GM19324 (cell line): ENCODE measurements around the gene UBC.
A peak's percentile ranks its signal among the peaks of the same experiment; 100 is the strongest.

ENCODE experiments used
- ATAC-seq: cut with Tn5 transposase; IDR thresholded peaks from one replicate; pipeline ENCODE4 v1.9.1; 2021; ENCODE audit warnings: mild to moderate bottlenecking, moderate library complexity; ENCODE audit not compliant: unreplicated experiment, low FRiP score

Gene UBC

GRCh38 chr12:124867401-124867930, 47.0 kb downstream of the UBC start:
- no peak for ATAC-seq

GRCh38 chr12:124866883-124867400, 47.5 kb downstream of the UBC start:
- ATAC-seq: no peak

DNA sequence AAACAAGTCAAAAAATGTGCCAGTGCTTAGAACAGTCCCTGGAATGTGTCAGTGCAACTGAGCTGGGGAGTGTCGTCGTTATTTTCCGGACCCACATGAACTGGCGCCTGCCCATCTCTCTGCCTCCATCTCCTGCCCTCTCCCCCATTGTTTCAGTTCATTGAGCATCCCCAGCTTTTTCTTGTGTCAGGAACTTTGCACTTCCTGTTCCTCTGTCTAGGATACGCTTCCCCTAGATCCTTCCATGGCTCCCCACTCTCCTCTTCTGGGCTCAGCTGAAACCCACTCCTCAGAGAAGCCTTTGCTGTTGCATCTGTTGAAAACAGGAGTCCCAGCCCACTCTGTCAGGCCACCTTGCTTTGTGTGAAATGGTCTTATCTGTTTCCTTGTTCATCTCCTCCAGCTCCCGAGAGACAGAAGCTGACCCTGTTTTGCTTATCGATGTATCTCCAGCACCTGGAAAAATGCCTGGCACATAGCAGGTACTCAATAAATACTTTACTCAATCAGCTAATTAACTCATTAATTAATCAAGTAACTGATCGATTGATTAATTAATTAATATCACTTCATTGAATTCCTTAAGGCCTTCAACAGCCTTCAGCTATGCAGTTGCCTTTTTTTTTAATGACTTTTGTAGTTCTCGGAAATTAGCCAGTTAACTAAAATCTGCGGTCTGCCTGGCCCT, 48.1 kb downstream of the UBC start:
- no peak for ATAC-seq

GRCh38 chr12:124865728-124866127, 48.7 kb downstream of the UBC start:
- no peak for ATAC-seq

GRCh38 chr12:124864326-124864752, 50.1 kb downstream of the UBC start:
- no peak for ATAC-seq

DNA sequence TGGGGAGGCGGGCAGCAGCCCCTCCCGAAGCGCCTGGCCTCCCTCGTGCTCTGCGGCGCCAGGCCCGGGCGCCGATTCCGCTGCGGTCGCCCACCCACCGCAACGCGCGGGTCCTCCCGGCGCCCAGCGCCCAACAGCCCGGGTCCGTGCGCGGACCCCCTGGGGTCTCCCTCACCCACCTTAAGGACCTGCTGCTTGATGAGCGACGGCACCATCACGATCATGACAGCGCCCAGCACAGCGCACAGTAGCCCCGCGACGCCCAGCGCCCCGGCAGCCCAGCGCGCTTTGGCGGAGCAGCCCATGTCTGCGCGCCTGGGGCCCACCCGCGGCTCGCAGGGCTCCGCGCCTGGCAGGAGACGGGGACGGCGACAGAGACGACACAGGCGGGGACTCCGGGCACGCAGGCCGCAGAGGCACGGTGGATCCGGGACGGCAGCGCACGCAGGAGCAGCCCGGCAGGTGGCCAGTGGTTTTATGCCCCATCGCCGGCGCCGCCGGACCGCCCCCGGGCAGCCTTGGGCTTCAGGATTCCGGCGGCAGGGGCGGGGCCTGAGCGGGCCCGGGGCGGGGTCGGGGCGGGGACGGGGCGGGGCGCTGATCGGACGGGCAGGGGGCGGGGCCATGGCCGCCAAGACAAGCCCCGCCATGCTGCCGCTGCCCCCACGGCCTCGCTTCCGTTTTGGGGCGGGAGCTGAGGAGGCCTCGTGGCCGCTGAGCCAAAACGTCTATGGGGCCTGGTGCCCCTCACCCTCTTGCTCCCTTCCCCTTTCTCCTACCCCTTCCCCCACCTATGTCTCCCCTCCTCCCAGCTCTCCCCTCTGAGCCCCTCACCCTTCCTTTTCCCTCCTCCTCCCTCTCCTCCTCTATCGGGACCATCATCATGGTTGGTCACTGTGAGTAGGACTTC, 50.8 kb downstream of the UBC start, which contains the start of gene SCARB1:
SCARB1 (minus strand) TSS at position 449 of the 910 bp plus-strand sequence; CDS start at position 305, 144 bp downstream.
- peak; percentile 81 for ATAC-seq

DNA sequence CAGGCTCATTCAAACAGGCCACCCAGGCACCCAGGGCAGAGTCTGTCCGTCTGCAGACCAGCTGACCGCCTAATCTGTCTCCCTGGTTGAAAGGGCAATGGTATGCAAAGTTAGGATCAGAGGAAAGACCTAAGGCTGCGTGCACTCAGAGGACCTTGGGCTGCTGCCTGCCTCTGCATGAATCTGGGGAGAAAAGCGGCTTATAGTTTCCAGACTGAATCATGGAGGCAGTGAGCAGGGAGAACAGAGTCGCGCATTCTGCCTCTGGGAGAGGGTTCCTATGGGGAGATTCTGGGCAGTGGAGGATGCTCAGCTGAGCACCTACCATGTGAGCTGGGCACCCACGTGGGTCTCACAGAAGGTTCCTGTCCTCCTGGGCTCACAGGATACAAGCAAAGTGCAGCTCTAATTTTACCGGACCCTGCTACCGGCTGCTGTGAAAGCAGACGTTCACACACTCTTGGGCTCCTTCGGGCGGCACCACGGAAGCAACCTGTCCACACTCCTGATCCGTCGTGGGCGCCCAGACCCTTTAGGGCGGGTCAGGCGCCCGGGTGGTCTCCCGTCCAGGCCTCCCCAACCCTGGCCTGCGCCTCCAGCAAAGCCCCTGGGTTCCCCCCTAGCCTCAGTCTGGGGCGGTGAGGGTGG, 51.6 kb downstream of the UBC start:
- peak; percentile 21 for ATAC-seq

DNA sequence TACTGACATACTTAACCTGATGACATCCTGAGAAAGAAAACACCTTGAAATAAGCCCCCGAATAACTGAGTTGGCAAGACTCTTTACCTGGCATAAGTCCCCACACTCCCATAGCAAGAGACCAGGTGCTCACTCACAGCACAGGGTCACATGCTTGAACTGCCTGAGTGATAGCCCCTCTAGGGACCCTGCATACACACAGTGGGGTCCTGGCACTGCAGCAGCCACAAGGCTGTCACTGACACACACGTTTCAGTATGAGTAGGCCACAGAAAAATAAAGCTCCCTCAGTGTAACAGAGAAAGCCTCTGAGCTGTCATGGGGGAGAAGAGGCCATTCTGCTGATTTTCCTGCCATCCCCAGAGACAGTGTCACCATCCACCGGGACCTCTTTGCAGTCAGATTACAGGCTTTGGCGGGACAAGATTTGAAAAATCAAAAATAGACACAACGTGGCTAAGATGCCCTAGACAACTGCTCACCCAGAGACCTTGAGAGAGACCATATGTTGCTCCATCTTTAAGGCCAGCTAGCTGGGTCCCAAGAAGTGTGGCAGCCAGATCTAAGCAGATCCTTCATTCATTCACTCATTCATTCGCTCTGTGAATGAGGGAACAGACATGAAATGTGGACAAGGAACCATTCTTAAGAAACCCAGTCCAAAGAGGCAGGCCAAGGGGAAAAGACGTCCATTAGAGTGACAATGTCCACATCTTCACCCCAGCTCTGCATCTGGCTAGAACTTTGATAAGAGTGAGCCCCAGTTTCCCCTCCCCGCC, 52.4 kb downstream of the UBC start:
- ATAC-seq: no peak
